ENCODE results near the gene ZSCAN1. TPM values are rescaled to one million over a fixed set of nuclear protein-coding genes. Genes with fewer than 3 reads are reported as not detected.

Gene ZSCAN1
- total and polyA plus RNA-seq, 10 of the 15 experiments (the other 5 are each of a cell fraction or from before 2014, with no cell fraction given), result not detected

DNA sequence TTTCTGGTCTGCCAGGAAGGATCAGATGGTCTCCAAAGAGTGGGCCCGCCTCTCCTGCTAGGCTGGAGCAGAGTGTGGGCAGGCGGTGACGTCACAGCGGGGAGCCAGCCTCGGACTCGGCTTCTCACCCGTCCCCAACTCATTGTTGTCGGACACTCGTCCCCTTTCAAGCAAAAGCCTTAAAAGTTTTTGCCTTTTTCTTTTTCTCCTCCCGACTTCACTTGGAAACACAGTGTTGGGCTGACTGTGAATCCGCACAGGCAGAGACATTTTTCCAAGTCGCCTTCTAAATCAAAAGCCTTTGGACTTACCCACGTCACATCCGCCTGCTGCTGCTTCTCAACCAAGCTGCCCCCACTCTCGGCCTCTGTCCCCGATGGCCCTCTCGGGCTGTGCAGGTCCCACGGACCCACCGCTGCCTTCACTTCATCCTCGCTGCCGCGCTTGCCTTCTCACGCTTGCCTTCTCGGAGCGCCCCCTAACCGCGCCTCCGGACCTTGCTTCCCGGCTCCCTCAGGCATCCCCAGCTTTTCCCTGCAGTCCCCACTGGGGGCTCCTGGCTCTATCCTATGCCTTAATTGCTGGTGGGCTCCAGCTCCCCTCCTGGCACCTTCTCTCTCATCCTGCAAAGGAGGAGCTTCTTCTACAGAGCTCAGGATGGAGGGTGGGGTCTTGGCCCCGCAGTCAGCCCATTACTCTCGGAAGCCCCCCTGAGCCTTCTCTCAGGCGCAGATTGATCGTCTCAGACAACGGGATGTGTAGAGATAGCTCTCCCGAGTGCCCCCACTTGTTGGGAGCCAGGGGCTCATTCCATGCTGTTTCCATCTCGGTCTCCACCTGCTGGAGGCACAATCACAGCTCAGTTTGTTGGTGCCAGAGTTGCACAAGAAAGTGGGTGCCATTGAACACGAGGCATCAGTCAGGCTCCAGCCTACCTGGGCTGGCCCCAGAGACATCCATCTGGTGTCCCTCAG is 21.4 kb downstream of the ZSCAN1 start:
- ATAC-seq (no peak), FAIRE-seq (no peak), DNase-seq (ENCODE audit: low read depth, low spot score) (no peak)
- Histone ChIP-seq H3K4me2 (ENCODE audit: control insufficient read depth, insufficient read depth) (no peak overlapping the region), H3K4me1 (ENCODE audit: control insufficient read depth, insufficient read depth, low read length) (no peaks in the 10 kb centered on the region), H3K27ac (ENCODE audit: control insufficient read depth, insufficient read depth) (no peak overlapping the region), H3K27me3 (replicated peaks in 1 of 2; ENCODE audit: control insufficient read depth in 2 of 2, insufficient read depth in 2 of 2, low read length in 1 of 2) (no peaks in the 10 kb centered on the region), H3K9me3 (replicated peaks; ENCODE audit: control insufficient read depth, insufficient read depth, low read length) (peaks cover 4% of the 10 kb centered on the region; the same call in 2 of the 3 replicates), H3K4me3 (no peak overlapping the region), H3K9ac (ENCODE audit: control insufficient read depth, insufficient read depth, low read length) (no peak overlapping the region), H3K79me2 (ENCODE audit: control insufficient read depth, insufficient read depth, low read length) (no peaks in the 10 kb centered on the region), H3K36me3 (ENCODE audit: control insufficient read depth in 2 of 2, insufficient read depth in 2 of 2, low read length in 1 of 2) (no peaks in the 10 kb centered on the region), H4K20me1 (ENCODE audit: control insufficient read depth, insufficient read depth) (no peaks in the 10 kb centered on the region), H2AFZ (ENCODE audit: control insufficient read depth, low read depth, low read length) (no peak overlapping the region)
- no TSS peak for BruUV-seq (replicated peaks)
- RAD21 ChIA-PET (ENCODE audit: unreplicated experiment), result no interaction called here
- 42% methylated on average over 36 of the region's 37 CpGs for WGBS (ENCODE audit: insufficient coverage, insufficient replicate concordance, low lambda C conversion rate, missing lambda C conversion rate)
- in situ Hi-C loops (cut with MboI) (no loop called here), intact Hi-C loops (cut with micrococcal nuclease; ENCODE audit: unreplicated experiment) (no loop called here)
- POLR2A ChIA-PET, result no interaction called here
- no peak for TF ChIP-seq HDAC2 (IDR thresholded peaks at IDR 0.05)
- TF ChIP-seq, protein P1, sequence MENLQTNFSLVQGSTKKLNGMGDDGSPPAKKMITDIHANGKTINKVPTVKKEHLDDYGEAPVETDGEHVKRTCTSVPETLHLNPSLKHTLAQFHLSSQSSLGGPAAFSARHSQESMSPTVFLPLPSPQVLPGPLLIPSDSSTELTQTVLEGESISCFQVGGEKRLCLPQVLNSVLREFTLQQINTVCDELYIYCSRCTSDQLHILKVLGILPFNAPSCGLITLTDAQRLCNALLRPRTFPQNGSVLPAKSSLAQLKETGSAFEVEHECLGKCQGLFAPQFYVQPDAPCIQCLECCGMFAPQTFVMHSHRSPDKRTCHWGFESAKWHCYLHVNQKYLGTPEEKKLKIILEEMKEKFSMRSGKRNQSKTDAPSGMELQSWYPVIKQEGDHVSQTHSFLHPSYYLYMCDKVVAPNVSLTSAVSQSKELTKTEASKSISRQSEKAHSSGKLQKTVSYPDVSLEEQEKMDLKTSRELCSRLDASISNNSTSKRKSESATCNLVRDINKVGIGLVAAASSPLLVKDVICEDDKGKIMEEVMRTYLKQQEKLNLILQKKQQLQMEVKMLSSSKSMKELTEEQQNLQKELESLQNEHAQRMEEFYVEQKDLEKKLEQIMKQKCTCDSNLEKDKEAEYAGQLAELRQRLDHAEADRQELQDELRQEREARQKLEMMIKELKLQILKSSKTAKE (IDR thresholded peaks at IDR 0.05; ENCODE audit: low read depth, poor library complexity, severe bottlenecking), result no peak
- no peak for TF ChIP-seq BACH1 (IDR thresholded peaks at IDR 0.05; ENCODE audit: borderline replicate concordance)
- no peak for TF ChIP-seq SUPT20H (IDR thresholded peaks at IDR 0.05; ENCODE audit: borderline replicate concordance, control insufficient read depth, low read depth, low read length)
- TF ChIP-seq, protein P2, sequence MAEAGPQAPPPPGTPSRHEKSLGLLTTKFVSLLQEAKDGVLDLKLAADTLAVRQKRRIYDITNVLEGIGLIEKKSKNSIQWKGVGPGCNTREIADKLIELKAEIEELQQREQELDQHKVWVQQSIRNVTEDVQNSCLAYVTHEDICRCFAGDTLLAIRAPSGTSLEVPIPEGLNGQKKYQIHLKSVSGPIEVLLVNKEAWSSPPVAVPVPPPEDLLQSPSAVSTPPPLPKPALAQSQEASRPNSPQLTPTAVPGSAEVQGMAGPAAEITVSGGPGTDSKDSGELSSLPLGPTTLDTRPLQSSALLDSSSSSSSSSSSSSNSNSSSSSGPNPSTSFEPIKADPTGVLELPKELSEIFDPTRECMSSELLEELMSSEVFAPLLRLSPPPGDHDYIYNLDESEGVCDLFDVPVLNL (IDR thresholded peaks at IDR 0.05; ENCODE audit: low read depth, low read length), result no peak
- TF ChIP-seq IRF4 (IDR thresholded peaks at IDR 0.05; ENCODE audit: low read depth, low read length), result no peak
- TF ChIP-seq STAT1 (conservative IDR thresholded peaks at IDR 0.05), result no peak
- TF ChIP-seq, protein P3, sequence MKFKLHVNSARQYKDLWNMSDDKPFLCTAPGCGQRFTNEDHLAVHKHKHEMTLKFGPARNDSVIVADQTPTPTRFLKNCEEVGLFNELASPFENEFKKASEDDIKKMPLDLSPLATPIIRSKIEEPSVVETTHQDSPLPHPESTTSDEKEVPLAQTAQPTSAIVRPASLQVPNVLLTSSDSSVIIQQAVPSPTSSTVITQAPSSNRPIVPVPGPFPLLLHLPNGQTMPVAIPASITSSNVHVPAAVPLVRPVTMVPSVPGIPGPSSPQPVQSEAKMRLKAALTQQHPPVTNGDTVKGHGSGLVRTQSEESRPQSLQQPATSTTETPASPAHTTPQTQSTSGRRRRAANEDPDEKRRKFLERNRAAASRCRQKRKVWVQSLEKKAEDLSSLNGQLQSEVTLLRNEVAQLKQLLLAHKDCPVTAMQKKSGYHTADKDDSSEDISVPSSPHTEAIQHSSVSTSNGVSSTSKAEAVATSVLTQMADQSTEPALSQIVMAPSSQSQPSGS (IDR thresholded peaks at IDR 0.05; ENCODE audit: low read length), result no peak
- no peak for TF ChIP-seq CEBPB (IDR thresholded peaks at IDR 0.05; ENCODE audit: borderline replicate concordance in 1 of 2, low read depth in 2 of 2, low read length in 2 of 2)
- CTCF ChIA-PET, result no interaction called here
- SMC1A ChIA-PET (ENCODE audit: uncharacterized antibody, unreplicated experiment), result no interaction called here

Measured in GM12878 (cell line).